K562 (cell line): ENCODE data around the gene UQCRC1.

Source experiments
- EP300 ChIP-seq: IDR thresholded peaks from 2 replicates; pipeline ENCODE4 v1.6.1; 2012; ENCODE audit warnings: low read length, improper control_type of control experiment
- EZH2 ChIP-seq: IDR thresholded peaks from 2 replicates; pipeline ENCODE4 v1.6.1; 2012; ENCODE audit warnings: low read depth, mild to moderate bottlenecking, inconsistent platforms, low read length, borderline replicate concordance
- SMARCA4 ChIP-seq: fragments of 450-650 bp; IDR thresholded peaks from 2 replicates; pipeline ENCODE4 v1.6.1; 2016
- TCF7 ChIP-seq: sonication (generic); IDR thresholded peaks from 2 replicates; pipeline ENCODE4 v1.6.1; 2016; ENCODE audit warnings: antibody characterized with exemption, borderline replicate concordance
- TF ChIP-seq, protein P1 (sequence below): fragments of 450-650 bp; IDR thresholded peaks from 2 replicates; pipeline ENCODE4 v1.6.1; 2016; ENCODE audit warnings: mild to moderate bottlenecking, moderate library complexity
- TF ChIP-seq, protein P2 (sequence below), 3 experiments: IDR thresholded peaks in 2 of 3; conservative IDR thresholded peaks in 1 of 3; 2 replicates each; pipeline ENCODE4 v1.5.1; 2011 to 2012; ENCODE audit warnings: low read length in 3 of 3, mild to moderate bottlenecking in 3 of 3, control low read depth in 2 of 3, improper control_type of control experiment in 1 of 3, inconsistent platforms in 1 of 3, low read depth in 1 of 3, mixed read lengths in 1 of 3, moderate library complexity in 1 of 3; ENCODE audit not compliant: insufficient read depth in 2 of 3

DNA sequence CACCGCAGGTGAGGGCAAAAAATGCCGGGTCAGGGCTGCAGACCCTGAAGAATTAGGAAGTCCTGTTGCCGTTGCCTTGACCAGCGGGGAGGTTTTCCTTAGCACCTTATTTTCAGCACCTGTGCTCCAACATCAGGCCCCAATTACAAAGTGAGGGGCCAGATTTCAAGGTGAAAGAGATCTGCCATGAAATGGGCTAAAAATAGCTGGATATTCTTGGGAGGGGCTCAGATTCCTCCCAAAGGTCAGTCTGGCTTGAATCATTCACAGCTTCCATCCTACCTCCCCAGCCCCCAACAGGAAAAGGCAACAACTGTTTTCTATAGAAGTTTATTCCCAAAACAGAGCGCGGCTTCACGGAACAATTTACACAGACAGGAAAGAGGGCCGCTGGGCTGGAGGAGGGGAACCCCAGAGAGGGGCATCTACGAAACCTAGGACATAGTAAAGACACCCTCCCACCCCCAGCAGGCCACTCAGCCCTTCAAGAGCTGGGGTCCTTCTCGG is 26.8 kb upstream of the UQCRC1 start:
- no peak for TF ChIP-seq EP300
- TF ChIP-seq, protein P1, sequence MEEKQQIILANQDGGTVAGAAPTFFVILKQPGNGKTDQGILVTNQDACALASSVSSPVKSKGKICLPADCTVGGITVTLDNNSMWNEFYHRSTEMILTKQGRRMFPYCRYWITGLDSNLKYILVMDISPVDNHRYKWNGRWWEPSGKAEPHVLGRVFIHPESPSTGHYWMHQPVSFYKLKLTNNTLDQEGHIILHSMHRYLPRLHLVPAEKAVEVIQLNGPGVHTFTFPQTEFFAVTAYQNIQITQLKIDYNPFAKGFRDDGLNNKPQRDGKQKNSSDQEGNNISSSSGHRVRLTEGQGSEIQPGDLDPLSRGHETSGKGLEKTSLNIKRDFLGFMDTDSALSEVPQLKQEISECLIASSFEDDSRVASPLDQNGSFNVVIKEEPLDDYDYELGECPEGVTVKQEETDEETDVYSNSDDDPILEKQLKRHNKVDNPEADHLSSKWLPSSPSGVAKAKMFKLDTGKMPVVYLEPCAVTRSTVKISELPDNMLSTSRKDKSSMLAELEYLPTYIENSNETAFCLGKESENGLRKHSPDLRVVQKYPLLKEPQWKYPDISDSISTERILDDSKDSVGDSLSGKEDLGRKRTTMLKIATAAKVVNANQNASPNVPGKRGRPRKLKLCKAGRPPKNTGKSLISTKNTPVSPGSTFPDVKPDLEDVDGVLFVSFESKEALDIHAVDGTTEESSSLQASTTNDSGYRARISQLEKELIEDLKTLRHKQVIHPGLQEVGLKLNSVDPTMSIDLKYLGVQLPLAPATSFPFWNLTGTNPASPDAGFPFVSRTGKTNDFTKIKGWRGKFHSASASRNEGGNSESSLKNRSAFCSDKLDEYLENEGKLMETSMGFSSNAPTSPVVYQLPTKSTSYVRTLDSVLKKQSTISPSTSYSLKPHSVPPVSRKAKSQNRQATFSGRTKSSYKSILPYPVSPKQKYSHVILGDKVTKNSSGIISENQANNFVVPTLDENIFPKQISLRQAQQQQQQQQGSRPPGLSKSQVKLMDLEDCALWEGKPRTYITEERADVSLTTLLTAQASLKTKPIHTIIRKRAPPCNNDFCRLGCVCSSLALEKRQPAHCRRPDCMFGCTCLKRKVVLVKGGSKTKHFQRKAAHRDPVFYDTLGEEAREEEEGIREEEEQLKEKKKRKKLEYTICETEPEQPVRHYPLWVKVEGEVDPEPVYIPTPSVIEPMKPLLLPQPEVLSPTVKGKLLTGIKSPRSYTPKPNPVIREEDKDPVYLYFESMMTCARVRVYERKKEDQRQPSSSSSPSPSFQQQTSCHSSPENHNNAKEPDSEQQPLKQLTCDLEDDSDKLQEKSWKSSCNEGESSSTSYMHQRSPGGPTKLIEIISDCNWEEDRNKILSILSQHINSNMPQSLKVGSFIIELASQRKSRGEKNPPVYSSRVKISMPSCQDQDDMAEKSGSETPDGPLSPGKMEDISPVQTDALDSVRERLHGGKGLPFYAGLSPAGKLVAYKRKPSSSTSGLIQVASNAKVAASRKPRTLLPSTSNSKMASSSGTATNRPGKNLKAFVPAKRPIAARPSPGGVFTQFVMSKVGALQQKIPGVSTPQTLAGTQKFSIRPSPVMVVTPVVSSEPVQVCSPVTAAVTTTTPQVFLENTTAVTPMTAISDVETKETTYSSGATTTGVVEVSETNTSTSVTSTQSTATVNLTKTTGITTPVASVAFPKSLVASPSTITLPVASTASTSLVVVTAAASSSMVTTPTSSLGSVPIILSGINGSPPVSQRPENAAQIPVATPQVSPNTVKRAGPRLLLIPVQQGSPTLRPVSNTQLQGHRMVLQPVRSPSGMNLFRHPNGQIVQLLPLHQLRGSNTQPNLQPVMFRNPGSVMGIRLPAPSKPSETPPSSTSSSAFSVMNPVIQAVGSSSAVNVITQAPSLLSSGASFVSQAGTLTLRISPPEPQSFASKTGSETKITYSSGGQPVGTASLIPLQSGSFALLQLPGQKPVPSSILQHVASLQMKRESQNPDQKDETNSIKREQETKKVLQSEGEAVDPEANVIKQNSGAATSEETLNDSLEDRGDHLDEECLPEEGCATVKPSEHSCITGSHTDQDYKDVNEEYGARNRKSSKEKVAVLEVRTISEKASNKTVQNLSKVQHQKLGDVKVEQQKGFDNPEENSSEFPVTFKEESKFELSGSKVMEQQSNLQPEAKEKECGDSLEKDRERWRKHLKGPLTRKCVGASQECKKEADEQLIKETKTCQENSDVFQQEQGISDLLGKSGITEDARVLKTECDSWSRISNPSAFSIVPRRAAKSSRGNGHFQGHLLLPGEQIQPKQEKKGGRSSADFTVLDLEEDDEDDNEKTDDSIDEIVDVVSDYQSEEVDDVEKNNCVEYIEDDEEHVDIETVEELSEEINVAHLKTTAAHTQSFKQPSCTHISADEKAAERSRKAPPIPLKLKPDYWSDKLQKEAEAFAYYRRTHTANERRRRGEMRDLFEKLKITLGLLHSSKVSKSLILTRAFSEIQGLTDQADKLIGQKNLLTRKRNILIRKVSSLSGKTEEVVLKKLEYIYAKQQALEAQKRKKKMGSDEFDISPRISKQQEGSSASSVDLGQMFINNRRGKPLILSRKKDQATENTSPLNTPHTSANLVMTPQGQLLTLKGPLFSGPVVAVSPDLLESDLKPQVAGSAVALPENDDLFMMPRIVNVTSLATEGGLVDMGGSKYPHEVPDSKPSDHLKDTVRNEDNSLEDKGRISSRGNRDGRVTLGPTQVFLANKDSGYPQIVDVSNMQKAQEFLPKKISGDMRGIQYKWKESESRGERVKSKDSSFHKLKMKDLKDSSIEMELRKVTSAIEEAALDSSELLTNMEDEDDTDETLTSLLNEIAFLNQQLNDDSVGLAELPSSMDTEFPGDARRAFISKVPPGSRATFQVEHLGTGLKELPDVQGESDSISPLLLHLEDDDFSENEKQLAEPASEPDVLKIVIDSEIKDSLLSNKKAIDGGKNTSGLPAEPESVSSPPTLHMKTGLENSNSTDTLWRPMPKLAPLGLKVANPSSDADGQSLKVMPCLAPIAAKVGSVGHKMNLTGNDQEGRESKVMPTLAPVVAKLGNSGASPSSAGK: no peak
- TF ChIP-seq, protein P2, sequence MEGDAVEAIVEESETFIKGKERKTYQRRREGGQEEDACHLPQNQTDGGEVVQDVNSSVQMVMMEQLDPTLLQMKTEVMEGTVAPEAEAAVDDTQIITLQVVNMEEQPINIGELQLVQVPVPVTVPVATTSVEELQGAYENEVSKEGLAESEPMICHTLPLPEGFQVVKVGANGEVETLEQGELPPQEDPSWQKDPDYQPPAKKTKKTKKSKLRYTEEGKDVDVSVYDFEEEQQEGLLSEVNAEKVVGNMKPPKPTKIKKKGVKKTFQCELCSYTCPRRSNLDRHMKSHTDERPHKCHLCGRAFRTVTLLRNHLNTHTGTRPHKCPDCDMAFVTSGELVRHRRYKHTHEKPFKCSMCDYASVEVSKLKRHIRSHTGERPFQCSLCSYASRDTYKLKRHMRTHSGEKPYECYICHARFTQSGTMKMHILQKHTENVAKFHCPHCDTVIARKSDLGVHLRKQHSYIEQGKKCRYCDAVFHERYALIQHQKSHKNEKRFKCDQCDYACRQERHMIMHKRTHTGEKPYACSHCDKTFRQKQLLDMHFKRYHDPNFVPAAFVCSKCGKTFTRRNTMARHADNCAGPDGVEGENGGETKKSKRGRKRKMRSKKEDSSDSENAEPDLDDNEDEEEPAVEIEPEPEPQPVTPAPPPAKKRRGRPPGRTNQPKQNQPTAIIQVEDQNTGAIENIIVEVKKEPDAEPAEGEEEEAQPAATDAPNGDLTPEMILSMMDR (IDR thresholded peaks at IDR 0.05 in 2 of 3, conservative IDR thresholded peaks at IDR 0.05 in 1 of 3; ENCODE audit: insufficient read depth in 2 of 3, low read depth in 1 of 3, low read length in 3 of 3): no peak
- TF ChIP-seq TCF7: no peak
- no peak for TF ChIP-seq SMARCA4
- TF ChIP-seq EZH2: no peak
